Loucy (cell line): ENCODE measurements around the gene CDRT4.

Experiments
- H2AFZ ChIP-seq: fragments of 200-600 bp; sonication (generic); 2 replicates; pipeline ENCODE4 v1.6.0; 2016; ENCODE audit warnings: antibody characterized with exemption, mild to moderate bottlenecking, low read length, moderate library complexity
- H3F3A ChIP-seq: fragments of 200-600 bp; 2 replicates; pipeline ENCODE4 v1.6.0; 2016; ENCODE audit warnings: antibody characterized with exemption, low read depth, mild to moderate bottlenecking
- H3K27me3 ChIP-seq: fragments of 200-600 bp; sonication (generic); 2 replicates; pipeline ENCODE4 v1.6.1; 2014; ENCODE audit warnings: low read length, mild to moderate bottlenecking; ENCODE audit not compliant: insufficient read depth, poor library complexity, severe bottlenecking
- H3K36me3 ChIP-seq: fragments of 200-600 bp; sonication (generic); 2 replicates; pipeline ENCODE4 v1.6.1; 2016; ENCODE audit warnings: low read length; ENCODE audit not compliant: insufficient read depth
- H3K4me1 ChIP-seq: fragments of 200-600 bp; sonication (generic); 2 replicates; pipeline ENCODE4 v1.5.1; 2014; ENCODE audit warnings: low read length, mild to moderate bottlenecking; ENCODE audit not compliant: insufficient read depth, poor library complexity, severe bottlenecking
- H3K4me2 ChIP-seq: fragments of 200-600 bp; sonication (generic); 2 replicates; pipeline ENCODE4 v1.6.0; 2014; ENCODE audit warnings: antibody characterized with exemption, low read length, low read depth, mild to moderate bottlenecking; ENCODE audit not compliant: poor library complexity, severe bottlenecking
- H3K4me3 ChIP-seq: fragments of 200-600 bp; sonication (generic); 2 replicates; pipeline ENCODE4 v1.5.1; 2014; ENCODE audit warnings: low read length, mild to moderate bottlenecking, mixed read lengths; ENCODE audit not compliant: poor library complexity, severe bottlenecking
- H3K79me2 ChIP-seq: fragments of 200-600 bp; sonication (generic); 2 replicates; pipeline ENCODE4 v1.6.1; 2014; ENCODE audit warnings: low read length; ENCODE audit not compliant: insufficient read depth
- H3K9ac ChIP-seq: fragments of 200-600 bp; sonication (generic); 2 replicates; pipeline ENCODE4 v1.6.0; 2014; ENCODE audit warnings: mild to moderate bottlenecking, low read depth, low read length, moderate library complexity; ENCODE audit not compliant: poor library complexity, severe bottlenecking
- H3K9me2 ChIP-seq: fragments of 200-600 bp; sonication (generic); replicated peaks from 2 replicates; pipeline ENCODE4 v1.6.1; 2016; ENCODE audit warnings: low read depth, low read length, mixed read lengths
- H3K9me3 ChIP-seq: fragments of 200-600 bp; sonication (generic); 2 replicates; pipeline ENCODE4 v1.6.1; 2014; ENCODE audit warnings: mild to moderate bottlenecking, antibody characterized with exemption, low read length, low read depth; ENCODE audit not compliant: insufficient read depth
- H4K20me1 ChIP-seq: fragments of 200-600 bp; sonication (generic); 2 replicates; pipeline ENCODE4 v1.6.0; 2014; ENCODE audit warnings: antibody characterized with exemption, low read length, mild to moderate bottlenecking; ENCODE audit not compliant: insufficient read depth, poor library complexity, severe bottlenecking
- EZH2phosphoT487 ChIP-seq: fragments of 200-600 bp; IDR thresholded peaks from 2 replicates; pipeline ENCODE4 v1.6.1; 2018; ENCODE audit warnings: antibody characterized with exemption, mild to moderate bottlenecking, moderate library complexity, borderline replicate concordance
- TF ChIP-seq, protein P1 (sequence below): fragments of 200-600 bp; sonication (generic); conservative IDR thresholded peaks from 2 replicates; pipeline ENCODE4 v1.5.1; 2014; ENCODE audit warnings: mild to moderate bottlenecking, antibody characterized with exemption, low read length

The CDRT4 gene

GRCh38 chr17:15511142-15511541 lies 43.7 kb upstream of the CDRT4 start:
- Histone ChIP-seq H3K79me2 (no peaks in the 10 kb centered on the region), H3K9me3 (no peaks in the 10 kb centered on the region), H3K9ac (no peak overlapping the region), H3K27me3 (no peaks in the 10 kb centered on the region), H3K36me3 (no peaks in the 10 kb centered on the region), H2AFZ (no peak overlapping the region), H3K4me2 (no peak overlapping the region), H3K9me2 (no peaks in the 10 kb centered on the region), H3K4me3 (no peak overlapping the region), H4K20me1 (no peaks in the 10 kb centered on the region), H3K4me1 (no peaks in the 10 kb centered on the region), H3F3A (no peaks in the 10 kb centered on the region)
- no peak for TF ChIP-seq EZH2phosphoT487
- TF ChIP-seq, protein P1, sequence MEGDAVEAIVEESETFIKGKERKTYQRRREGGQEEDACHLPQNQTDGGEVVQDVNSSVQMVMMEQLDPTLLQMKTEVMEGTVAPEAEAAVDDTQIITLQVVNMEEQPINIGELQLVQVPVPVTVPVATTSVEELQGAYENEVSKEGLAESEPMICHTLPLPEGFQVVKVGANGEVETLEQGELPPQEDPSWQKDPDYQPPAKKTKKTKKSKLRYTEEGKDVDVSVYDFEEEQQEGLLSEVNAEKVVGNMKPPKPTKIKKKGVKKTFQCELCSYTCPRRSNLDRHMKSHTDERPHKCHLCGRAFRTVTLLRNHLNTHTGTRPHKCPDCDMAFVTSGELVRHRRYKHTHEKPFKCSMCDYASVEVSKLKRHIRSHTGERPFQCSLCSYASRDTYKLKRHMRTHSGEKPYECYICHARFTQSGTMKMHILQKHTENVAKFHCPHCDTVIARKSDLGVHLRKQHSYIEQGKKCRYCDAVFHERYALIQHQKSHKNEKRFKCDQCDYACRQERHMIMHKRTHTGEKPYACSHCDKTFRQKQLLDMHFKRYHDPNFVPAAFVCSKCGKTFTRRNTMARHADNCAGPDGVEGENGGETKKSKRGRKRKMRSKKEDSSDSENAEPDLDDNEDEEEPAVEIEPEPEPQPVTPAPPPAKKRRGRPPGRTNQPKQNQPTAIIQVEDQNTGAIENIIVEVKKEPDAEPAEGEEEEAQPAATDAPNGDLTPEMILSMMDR = no peak

GRCh38 chr17:15510361-15510760 lies 42.9 kb upstream of the CDRT4 start:
- Histone ChIP-seq H3K79me2 (no peaks in the 10 kb centered on the region), H3K4me2 (no peak overlapping the region), H3K9ac (no peak overlapping the region), H4K20me1 (no peaks in the 10 kb centered on the region), H3K36me3 (no peaks in the 10 kb centered on the region), H3K4me3 (no peak overlapping the region), H2AFZ (no peak overlapping the region), H3K4me1 (no peaks in the 10 kb centered on the region), H3F3A (no peaks in the 10 kb centered on the region), H3K9me3 (no peaks in the 10 kb centered on the region), H3K9me2 (no peaks in the 10 kb centered on the region), H3K27me3 (no peaks in the 10 kb centered on the region)
- no peak for TF ChIP-seq EZH2phosphoT487
- TF ChIP-seq, protein P1 = no peak

DNA sequence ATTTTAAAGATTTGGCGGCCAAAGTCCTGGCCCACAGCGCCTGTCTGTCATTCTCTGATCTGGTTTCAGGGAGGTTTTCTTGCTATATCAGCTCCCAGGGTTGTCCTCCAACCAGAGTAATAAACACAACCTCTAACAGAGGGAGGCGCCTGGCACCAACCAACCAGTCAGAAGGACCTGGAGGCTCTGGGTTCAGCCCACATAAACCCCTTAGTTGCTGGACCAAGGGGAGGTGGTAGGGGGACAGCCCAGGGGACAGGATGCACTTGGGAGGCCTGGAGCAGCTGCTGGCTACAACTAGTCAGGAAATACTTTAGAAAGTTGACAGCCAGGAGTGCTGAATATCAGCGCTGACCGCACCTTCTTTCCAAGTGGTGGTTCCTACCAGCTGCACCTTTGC lies 41.7 kb upstream of the CDRT4 start:
- H3K27me3 ChIP-seq = no peaks in the 10 kb centered on the region
- no peaks in the 10 kb centered on the region for H3K79me2 ChIP-seq
- H3K36me3 ChIP-seq = no peaks in the 10 kb centered on the region
- no peaks in the 10 kb centered on the region for H3F3A ChIP-seq
- H3K4me3 ChIP-seq = no peak overlapping the region
- H2AFZ ChIP-seq = no peak overlapping the region
- H3K4me2 ChIP-seq = no peak overlapping the region
- TF ChIP-seq EZH2phosphoT487 = no peak
- TF ChIP-seq, protein P1 = no peak
- H3K9me2 ChIP-seq = no peaks in the 10 kb centered on the region
- H3K4me1 ChIP-seq = no peaks in the 10 kb centered on the region
- no peak overlapping the region for H3K9ac ChIP-seq
- H3K9me3 ChIP-seq = no peaks in the 10 kb centered on the region
- no peaks in the 10 kb centered on the region for H4K20me1 ChIP-seq
